HG03342 (cell line): ENCODE data around the gene ROCK2.
"Not testable (repeated sequence)": the region's sequence is repeated elsewhere in the genome, so short reads cannot be mapped to it uniquely, and the experiment has no call there.

Source experiments
- ATAC-seq: cut with Tn5 transposase; IDR thresholded peaks from one replicate; pipeline ENCODE4 v1.9.1; 2021; ENCODE audit warnings: mild to moderate bottlenecking, moderate library complexity; ENCODE audit not compliant: unreplicated experiment

The ROCK2 gene

GRCh38 chr2:11241412-11242203 lies 102.8 kb downstream of the ROCK2 start:
- no peak for ATAC-seq

GRCh38 chr2:11239666-11240462 lies 104.6 kb downstream of the ROCK2 start:
- no peak for ATAC-seq

- ATAC-seq: no peak
Observed at GRCh38 chr2:11239147-11239546, 105.3 kb downstream of the ROCK2 start.

DNA sequence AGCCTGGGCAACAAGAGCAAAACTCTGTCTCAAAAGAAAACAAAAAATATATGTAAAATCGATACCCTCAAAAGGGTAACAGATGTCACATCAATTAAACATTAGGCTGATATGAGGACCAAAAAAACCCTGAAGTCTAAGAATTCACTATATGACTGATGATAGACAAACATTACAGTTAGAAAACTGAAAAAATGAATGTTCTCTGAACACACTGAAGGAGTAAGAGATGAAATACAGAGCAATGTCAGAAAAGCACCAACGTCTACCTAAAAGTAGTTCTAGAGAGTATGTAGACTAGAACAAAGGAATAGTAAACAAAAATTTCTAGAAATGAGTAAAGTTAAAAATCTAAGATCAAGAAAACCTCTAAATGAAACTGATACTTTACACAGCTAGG lies 107.3 kb downstream of the ROCK2 start:
- ATAC-seq: no peak

GRCh38 chr2:11236335-11236734 lies 108.1 kb downstream of the ROCK2 start:
- no peak for ATAC-seq

GRCh38 chr2:11235583-11235982 lies 108.9 kb downstream of the ROCK2 start:
- no peak for ATAC-seq

GRCh38 chr2:11234309-11234708 lies 110.1 kb downstream of the ROCK2 start:
- ATAC-seq: no peak

DNA sequence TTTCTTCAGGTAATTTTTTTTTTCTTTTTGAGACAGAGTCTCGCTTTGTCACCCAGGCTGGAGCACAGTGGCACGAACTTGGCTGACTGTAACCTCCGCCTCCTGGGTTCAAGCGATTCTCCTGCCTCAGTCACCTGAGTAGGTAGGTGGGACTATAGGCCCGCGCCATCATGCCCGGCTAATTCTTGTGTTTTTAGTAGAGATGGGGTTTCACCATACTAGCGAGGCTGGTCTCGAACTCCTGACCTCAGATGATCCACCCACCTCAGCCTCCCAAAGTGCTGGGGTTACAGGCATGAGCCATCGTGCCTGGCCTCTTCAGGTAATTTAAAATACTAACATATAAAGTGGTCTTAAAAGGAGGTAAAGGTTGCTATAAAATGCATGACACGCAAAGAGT lies 113.2 kb downstream of the ROCK2 start:
- not testable (repeated sequence) for ATAC-seq

DNA sequence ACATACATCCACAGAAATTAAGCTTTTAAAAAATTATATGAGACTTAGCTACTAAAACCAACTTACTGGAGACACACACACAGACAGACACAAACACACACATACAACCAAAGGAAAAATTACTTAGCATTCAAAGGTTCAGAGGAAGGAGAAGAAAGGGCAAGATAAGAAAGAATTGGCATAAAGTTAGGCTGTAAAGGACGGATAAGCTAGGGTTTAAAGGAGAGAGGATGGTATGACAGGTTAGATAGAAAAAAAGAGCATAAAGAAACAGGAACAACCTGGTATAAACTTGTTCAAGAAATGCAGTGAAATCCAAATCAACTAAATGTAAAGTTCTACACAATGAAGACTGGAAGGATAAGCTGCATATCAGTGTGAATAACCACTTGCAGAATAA lies 115.7 kb downstream of the ROCK2 start:
- ATAC-seq: no peak

- no peak for ATAC-seq
Observed at GRCh38 chr2:11227595-11227994, 116.8 kb downstream of the ROCK2 start.

GRCh38 chr2:11224887-11225286 lies 119.5 kb downstream of the ROCK2 start:
- ATAC-seq: no peak

DNA sequence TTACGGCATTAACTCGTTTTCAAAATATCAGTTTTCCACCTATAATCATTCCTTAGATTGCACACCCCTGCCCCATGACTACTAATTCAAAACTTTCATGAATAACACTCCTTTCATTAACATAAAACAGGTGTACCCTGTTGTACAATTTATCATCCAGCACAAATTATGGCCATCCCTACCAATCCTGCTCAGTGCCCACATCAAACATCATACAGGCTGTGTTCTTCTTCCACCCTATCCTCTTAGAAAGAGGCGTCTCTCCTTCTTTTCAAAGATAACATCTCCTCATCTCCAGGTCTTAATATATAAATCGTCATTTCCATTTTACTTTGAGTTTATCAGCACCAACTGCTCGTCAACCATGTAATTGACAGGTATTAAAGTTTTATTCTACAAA lies 121.6 kb downstream of the ROCK2 start:
- no peak for ATAC-seq

DNA sequence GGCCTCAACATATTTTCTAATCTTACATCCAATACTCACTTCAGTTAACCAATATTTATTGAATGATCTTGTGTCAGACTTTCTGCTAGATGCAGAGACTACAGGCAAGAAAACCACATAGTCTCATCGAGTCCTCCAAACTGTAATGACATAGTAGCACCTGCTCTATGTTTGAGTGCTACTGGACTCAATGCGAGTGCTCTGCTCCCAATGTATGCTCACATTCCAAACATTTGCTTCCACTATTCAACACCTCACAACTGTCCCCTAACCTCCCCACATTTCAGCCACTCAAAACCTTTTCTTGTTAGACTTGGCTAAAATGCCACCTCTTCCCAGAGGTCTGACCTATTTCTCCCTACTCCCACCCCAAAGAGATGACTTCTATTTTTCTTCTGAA lies 124.0 kb downstream of the ROCK2 start:
- ATAC-seq: no peak

GRCh38 chr2:11215407-11215806 lies 129.0 kb downstream of the ROCK2 start:
- no peak for ATAC-seq

DNA sequence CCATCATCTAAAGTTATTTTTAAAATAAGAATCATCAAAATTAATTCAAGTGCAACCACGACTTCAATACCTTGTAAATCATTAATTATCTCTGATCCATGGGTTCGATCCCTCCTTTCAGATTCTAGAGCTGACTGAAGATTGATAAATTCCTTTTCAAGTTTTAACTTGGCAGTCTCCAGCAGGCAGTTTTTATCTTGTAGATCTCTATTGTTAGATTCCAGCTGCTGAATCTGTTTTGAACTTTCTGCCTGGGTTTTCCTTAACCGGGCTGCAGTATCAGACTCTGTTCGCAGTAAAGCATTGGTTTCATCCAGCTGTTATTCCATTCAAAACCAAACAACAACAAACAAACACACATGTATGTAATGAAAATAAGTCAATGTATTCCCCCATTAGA lies 129.7 kb downstream of the ROCK2 start:
- no peak for ATAC-seq

GRCh38 chr2:11213975-11214374 lies 130.5 kb downstream of the ROCK2 start:
- no peak for ATAC-seq

DNA sequence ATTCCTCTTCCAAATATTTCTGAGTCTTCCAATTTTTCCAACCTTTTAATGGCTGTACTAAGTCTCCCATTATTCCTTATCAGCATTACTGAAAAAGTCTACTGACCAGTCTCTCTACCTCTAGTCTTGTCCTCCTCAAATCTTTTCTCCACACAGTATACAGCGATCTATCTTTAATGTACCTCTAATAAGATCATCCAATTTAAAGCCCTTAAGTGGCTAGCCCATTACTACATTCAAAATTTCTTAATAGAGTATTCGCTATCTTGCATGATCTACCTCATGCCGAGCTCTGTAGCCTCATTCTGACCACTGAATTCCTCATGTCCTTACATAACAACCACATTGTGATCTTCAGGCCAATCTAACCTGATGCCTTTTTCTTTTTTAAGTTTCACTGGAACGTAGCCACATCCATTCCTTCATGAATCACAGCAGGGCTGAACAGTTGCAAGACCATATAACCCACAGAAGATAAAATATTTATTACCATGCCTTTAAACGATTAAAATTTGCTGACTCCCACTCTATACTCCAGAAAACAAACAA lies 131.3 kb downstream of the ROCK2 start:
- ATAC-seq: no peak

DNA sequence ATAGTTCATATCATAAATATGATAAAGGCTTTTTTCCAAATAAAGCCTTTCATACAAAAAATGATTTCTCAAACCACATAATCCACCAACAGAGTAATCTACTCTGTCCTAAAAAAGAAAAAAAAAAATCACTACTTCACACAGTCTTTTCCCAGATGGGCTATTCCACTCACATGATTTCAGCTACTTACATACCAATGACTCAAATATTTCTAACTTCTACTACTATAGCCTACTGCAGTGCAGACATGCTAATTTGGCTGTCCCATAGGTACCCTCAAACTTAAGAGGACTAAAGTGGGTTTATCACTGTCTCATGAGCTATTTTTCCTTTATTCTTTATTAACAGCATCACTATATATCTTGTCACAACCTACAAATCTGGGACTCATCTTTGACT lies 131.8 kb downstream of the ROCK2 start:
- no peak for ATAC-seq

- ATAC-seq: no peak
Observed at GRCh38 chr2:11208083-11208482, 136.4 kb downstream of the ROCK2 start.

DNA sequence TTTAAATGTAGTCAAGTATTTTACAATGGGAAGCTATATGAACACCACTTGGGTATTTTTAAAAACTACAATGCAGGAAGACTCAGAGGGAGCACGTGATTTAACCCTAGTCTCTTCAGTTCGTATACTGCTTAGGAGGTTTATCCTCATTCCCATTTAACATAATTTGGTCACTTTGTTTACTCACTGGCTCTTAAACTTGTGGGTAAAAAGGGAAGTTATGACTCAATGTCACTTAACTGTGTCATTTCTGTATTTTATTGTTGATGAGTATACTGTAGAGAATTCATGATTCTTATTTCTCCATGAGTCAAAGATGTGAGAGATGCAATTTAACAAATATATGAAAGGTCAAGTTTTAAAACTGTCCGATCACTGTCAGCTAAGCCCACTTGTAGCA lies 141.0 kb downstream of the ROCK2 start:
- peak; percentile 59 for ATAC-seq

DNA sequence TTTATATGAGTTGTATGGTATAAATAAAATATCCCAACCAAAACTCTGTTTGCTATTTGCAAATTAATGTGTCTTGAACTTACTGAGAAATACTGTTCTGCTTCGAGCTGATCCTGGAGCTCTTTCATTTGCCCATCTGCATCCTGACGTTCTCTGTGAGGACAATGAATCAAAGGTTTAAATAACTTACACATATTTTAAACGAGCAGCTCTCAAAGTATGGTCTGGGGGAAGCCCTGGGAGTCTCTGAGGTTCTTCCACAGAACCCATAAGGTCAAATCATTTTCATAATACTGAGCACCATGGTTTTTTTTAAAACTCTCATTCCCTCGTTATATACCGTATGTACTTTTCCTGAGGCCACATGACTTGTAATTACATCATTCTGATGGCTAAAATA lies 142.5 kb downstream of the ROCK2 start:
- no peak for ATAC-seq

GRCh38 chr2:11200651-11201050 lies 143.8 kb downstream of the ROCK2 start:
- no peak for ATAC-seq
